Activated B cell treated with CpG ODN at 0.5 μM for 24 hours (primary cell): Measurements from ENCODE around the gene BLCAP. TPM values are rescaled to one million over a fixed set of nuclear protein-coding genes. Genes with fewer than 3 reads are reported as not detected.

Source experiments
- ATAC-seq: fragments of 200-7000 bp; cut with Tn5 transposase; one replicate; pipeline ENCODE4 v1.10.0; 2021; ENCODE audit warnings: low read depth, mild to moderate bottlenecking, moderate library complexity
- CTCF ChIA-PET: fragments of 350-600 bp; sonication (Branson Sonifier 250); formaldehyde crosslinking; loops from one replicate; lab custom pipeline; 2021; ENCODE audit warnings: antibody characterized with exemption; lab: Charles Lee
- POLR2A ChIA-PET: fragments of 350-600 bp; sonication (Branson Sonifier 250); formaldehyde crosslinking; loops from one replicate; lab custom pipeline; 2021; ENCODE audit warnings: antibody characterized with exemption; lab: Charles Lee
- DNase-seq: peaks from one replicate; pipeline ENCODE4 v3.0.0; 2022
- H3K27ac Mint-ChIP-seq: one replicate; pipeline ENCODE4 v1.8.0; 2020; ENCODE audit warnings: mixed read lengths
- H3K27me3 Mint-ChIP-seq: one replicate; pipeline ENCODE4 v1.8.0; 2021; ENCODE audit warnings: mixed read lengths
- H3K36me3 Mint-ChIP-seq: one replicate; pipeline ENCODE4 v1.8.0; 2021; ENCODE audit warnings: low read depth, mixed read lengths
- H3K4me1 Mint-ChIP-seq: one replicate; pipeline ENCODE4 v1.8.0; 2021; ENCODE audit warnings: mixed read lengths
- H3K4me3 Mint-ChIP-seq: one replicate; pipeline ENCODE4 v1.8.0; 2020; ENCODE audit warnings: mild to moderate bottlenecking, mixed read lengths
- H3K9me3 Mint-ChIP-seq: one replicate; pipeline ENCODE4 v1.8.0; 2020; ENCODE audit warnings: mixed read lengths
- CTCF ChIP-seq: fragments of 200-600 bp; IDR thresholded peaks from one replicate; pipeline ENCODE4 v1.8.0; 2022; ENCODE audit warnings: antibody characterized with exemption, mild to moderate bottlenecking
- intact Hi-C: fragments of 100-400 bp; cut with micrococcal nuclease; formaldehyde crosslinking; loops from one replicate; pipeline ENCODE4 v1.15.1; 2024
- total RNA-seq: library from RNA; stranded (reverse); gene quantifications from 2 replicates; pipeline ENCODE4 v1.2.3, GENCODE V29; 2022

The BLCAP gene
- total RNA-seq, 1 donor from 2014 or later: 78.0 TPM

- H3K9me3 Mint-ChIP-seq: no peaks in the 10 kb centered on the region
- no peaks in the 10 kb centered on the region for H3K27me3 Mint-ChIP-seq
- no peak for TF ChIP-seq CTCF
- ATAC-seq (no peak), DNase-seq (no peak)
- intact Hi-C loops: no loop called here
- peaks cover 2% of the 10 kb centered on the region for H3K4me1 Mint-ChIP-seq
- H3K36me3 Mint-ChIP-seq: peaks cover 12% of the 10 kb centered on the region
- ChIA-PET CTCF (interaction anchor here (0.6 kb wide), 1 partner anchor 977 kb away, joined by 3 read pairs; no protein-coding TSS in a partner anchor), POLR2A (no interaction called here)
- H3K27ac Mint-ChIP-seq: no peak overlapping the region
- H3K4me3 Mint-ChIP-seq: no peak overlapping the region
These were observed 25.7 kb downstream of the BLCAP start for GRCh38 chr20:37501940-37502339.

GRCh38 chr20:37500311-37500710, 27.4 kb downstream of the BLCAP start:
- H3K27me3 Mint-ChIP-seq: no peaks in the 10 kb centered on the region
- intact Hi-C loops: no loop called here
- H3K4me1 Mint-ChIP-seq: peaks cover 4% of the 10 kb centered on the region
- ChIA-PET CTCF (no interaction called here), POLR2A (no interaction called here)
- no peak for TF ChIP-seq CTCF
- H3K36me3 Mint-ChIP-seq: peaks cover 17% of the 10 kb centered on the region
- H3K27ac Mint-ChIP-seq: no peak overlapping the region
- ATAC-seq (no peak), DNase-seq (no peak)
- no peaks in the 10 kb centered on the region for H3K9me3 Mint-ChIP-seq
- H3K4me3 Mint-ChIP-seq: no peak overlapping the region

- ChIA-PET POLR2A (no interaction called here), CTCF (no interaction called here)
- no peak for TF ChIP-seq CTCF
- Mint-ChIP-seq H3K27ac (no peak overlapping the region), H3K4me3 (no peak overlapping the region), H3K9me3 (no peaks in the 10 kb centered on the region), H3K36me3 (peaks cover 31% of the 10 kb centered on the region), H3K4me1 (peaks cover 9% of the 10 kb centered on the region), H3K27me3 (no peaks in the 10 kb centered on the region)
- no peak for DNase-seq
- no peak for ATAC-seq
- intact Hi-C loops: no loop called here
These were observed 29.5 kb downstream of the BLCAP start for GRCh38 chr20:37498066-37498665.

- H3K36me3 Mint-ChIP-seq: peaks cover 35% of the 10 kb centered on the region
These were observed 32.9 kb downstream of the BLCAP start for GRCh38 chr20:37494796-37495195.

GRCh38 chr20:37494301-37494700, 33.4 kb downstream of the BLCAP start:
- CTCF ChIA-PET: no interaction called here
- no peak for TF ChIP-seq CTCF
- ATAC-seq (no peak), DNase-seq (no peak)
- Mint-ChIP-seq H3K9me3 (no peaks in the 10 kb centered on the region), H3K27ac (no peak overlapping the region), H3K36me3 (peaks cover 35% of the 10 kb centered on the region), H3K4me1 (peaks cover 9% of the 10 kb centered on the region), H3K27me3 (peaks cover 8% of the 10 kb centered on the region), H3K4me3 (no peak overlapping the region)
- POLR2A ChIA-PET: no interaction called here
- intact Hi-C loops: no loop called here

More at GRCh38 chr20:37494796-37495195, 32.9 kb downstream of the BLCAP start:
- no peak for DNase-seq
- ChIA-PET POLR2A (no interaction called here), CTCF (no interaction called here)
- no peak for TF ChIP-seq CTCF
- peaks cover 9% of the 10 kb centered on the region for H3K4me1 Mint-ChIP-seq
- intact Hi-C loops: no loop called here
- no peak for ATAC-seq
- H3K9me3 Mint-ChIP-seq: no peaks in the 10 kb centered on the region
- no peak overlapping the region for H3K27ac Mint-ChIP-seq
- H3K27me3 Mint-ChIP-seq: peaks cover 8% of the 10 kb centered on the region
- H3K4me3 Mint-ChIP-seq: no peak overlapping the region
